Activated CD4-positive, alpha-beta T cell treated with anti-CD3 and anti-CD28 coated beads, Interleukin-2, Interleukin-4, amounts not matched to agents 100 ng/mL and 50 ng/mL, durations not matched to agents 16 hours and 8 hours (primary cell): Measurements from ENCODE around the gene METTL13.

ENCODE experiments used
- DNase-seq: peaks from one replicate; pipeline ENCODE4 v3.0.0-alpha.2; 2020; ENCODE audit warnings: low spot score

METTL13 gene

DNA sequence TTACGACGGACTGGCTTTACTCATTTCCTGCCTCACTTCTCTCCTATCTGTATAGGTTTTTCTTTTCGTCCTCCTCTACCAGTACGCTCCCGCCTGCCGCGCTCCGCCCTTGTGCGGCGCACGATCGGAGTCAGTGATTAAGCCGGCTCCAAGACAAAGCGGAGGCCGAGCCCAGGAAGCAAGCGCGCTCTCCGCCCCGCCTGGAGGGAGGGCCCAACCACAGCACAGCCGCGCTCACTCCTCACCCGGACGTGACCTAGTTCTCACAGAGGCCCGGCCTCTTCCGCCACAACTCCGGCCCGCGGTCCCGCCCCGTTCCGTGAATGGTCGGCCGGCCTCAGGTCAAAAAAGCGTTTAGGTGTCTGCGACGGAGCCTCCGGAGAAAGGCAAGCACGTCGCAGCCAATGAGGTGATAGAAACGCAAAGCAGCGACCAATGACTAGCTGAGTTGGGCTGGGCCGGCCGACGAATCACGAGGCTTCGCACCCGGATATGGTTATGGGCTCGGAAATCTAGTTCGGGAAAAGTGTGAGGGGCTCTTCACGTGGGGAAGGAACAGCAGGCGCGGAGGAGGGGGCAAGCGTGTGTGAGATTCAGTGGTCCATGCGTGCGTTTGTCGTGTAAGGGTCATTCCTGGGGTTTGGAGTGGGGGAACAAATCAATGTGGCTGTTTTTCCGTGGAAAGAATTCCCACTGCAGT is at the start of gene METTL13:
Gene METTL13, plus strand, starts transcription at position 485 of the 700 bp plus-strand sequence. CDS start 308 bp downstream, outside the sequence.
- DNase-seq: peak; percentile 99

GRCh38 chr1:171736196-171736595 is 45.3 kb upstream of the METTL13 start:
- DNase-seq: no peak

GRCh38 chr1:171738911-171739310 is 42.5 kb upstream of the METTL13 start:
- no peak for DNase-seq

DNA sequence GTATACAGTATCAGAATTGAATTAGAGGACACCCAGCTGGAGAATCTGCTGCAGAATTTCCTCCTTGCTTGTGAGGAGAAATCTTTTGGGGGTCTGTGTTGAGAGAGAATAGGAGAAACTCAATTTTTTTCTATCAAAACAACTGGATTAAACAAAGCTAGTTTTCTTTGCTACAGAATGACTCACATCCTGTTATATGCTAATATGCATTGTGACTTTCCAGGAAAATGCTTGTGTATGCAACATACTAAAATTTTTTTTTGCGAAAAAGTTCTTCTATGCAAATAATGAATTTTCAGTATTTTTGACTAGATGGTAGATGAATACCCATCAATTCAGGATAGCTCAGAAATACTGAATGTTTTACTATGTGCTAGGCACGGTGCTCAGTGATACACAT is 41.8 kb upstream of the METTL13 start:
- peak; percentile 26 for DNase-seq

- DNase-seq: no peak
Observed at GRCh38 chr1:171740356-171740863, 41.0 kb upstream of the METTL13 start.

DNA sequence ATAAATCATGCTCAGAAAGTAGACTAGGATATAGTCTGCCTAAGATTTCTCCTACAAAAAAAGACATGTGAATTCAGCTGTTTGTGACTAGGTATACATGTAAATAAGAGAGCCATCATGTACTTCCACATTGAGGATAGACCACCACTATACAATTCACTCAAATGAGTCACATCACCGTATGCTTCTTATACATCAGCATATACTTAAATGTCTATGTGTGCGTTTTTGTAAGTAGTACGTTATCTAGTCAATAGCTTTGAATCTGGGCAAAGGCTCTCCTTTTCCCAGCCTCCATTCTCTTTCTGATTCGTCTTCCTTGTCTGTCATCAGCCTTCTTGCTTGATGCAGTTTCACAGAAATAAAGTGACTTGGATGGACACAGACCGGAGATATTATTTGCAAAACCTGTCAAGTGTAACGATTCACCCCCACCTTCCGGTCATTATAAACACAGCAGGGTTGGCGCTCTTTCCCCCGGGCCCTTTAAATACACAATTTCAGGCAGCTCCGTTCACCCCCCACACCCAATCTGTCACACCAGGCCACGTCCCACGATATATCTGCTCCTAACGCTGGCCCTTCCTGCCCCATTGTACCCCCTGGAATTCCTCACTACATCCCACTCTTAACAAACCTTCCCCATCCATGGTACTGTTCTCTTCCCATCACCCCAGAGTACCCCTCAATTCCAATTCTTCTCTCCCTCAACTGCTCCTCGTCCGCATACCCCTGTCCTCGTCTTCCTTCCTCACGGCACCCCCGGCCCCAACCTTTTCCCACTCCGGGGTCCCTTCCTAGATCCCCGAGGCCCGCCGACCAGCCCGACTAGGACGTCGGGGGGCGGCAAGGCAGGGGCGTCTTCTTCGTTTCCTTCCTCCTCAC is 40.2 kb upstream of the METTL13 start:
- DNase-seq: peak; percentile 44

GRCh38 chr1:171741872-171742576 is 39.4 kb upstream of the METTL13 start, which contains the start of gene VAMP4:
TSS of gene VAMP4 (minus strand) at chr1:171742065. CDS start at chr1:171738414, 3,651 bp downstream.
- DNase-seq: peak; percentile 86

GRCh38 chr1:171742577-171742922 is 38.9 kb upstream of the METTL13 start:
- peak; percentile 16 for DNase-seq

DNA sequence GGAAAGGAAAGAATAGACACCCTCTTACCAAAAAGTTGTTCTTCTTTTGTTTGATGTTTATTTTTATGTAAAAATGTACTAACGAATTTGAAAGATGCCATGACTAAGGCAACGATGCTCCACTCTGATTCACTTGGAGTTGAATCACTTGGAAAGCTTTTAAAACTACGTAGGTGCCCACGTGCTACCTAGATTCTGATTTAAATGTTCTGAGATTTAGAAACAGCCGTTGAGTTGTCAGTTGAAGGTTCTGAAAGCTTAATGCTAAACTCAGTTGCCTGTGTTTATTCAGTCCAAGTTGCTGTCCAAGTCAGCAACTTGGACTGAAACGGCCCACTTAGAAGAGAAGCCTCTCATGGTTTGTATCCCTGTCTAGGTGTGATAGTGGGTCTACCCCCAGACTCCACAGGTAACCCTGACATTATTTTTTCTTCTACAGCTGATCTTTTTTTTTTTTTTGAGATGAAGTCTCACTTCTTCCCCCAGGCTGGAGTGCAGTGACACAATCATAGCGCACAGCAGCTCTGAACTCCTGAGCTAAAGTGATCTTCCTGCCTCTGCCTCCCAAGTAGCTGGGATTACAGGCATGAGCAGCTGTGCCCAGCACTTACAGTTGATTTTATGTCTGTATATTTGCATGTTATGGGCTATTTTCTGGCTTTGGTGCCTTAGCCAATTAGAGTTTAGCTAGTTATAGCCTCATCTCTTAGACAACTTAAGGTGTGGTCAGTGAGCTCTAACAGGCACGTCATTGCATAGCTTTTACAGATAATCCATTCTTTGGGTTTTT is 38.2 kb upstream of the METTL13 start:
- no peak for DNase-seq

- no peak for DNase-seq
Observed at GRCh38 chr1:171744986-171745385, 36.5 kb upstream of the METTL13 start.

GRCh38 chr1:171748651-171749050 is 32.8 kb upstream of the METTL13 start:
- no peak for DNase-seq

- peak; percentile 22 for DNase-seq
Observed at GRCh38 chr1:171751221-171751620, 30.2 kb upstream of the METTL13 start.

DNA sequence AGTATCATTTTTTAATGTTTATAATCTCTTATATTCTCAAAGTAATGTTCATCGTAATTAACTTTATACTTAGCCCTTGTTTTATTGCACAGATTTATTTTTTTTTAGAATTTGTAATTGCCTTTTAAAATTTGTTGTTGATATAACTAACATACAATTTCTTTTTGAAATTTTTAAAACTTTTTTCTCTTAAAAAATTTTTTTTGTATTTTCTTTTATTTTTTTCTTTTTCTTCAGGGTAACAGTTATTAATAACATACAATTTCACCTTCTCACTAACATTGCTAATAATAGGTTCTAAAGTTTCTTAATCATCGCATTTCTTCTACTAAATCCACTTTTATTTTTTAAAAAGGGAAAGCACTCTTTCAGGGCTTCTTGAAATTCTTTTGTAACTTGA is 28.3 kb upstream of the METTL13 start:
- DNase-seq: no peak

DNA sequence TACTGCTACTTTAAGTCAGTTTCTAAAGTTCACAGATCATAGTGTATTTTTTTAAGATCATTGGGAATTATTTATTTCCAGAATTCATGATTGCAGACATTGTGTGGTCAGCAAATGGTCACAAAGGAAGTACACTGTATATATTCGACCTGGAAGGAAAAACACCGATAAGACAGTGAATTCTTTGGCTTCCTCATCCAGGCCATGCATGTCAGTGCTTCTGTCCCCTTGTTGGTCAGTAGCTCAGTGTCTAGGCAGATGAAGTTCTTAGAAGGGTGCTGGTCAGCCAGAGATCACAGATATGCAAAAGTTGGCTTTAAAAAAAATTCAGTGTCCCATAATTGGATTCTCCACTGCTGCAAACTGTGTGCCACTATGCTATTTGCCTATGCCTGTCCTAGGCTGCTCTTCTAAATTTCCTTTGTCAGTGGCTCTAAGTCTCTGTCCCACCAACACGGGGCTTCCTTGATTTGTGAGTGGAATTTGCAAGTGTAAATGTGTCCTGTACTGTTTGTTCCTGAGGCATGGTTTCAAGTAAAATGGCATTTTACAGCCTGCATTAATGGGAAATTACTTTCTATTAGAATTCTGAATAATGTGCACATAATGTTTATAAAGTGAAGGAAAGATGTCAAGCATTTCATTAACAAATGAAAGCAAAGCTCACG is 27.6 kb upstream of the METTL13 start:
- no peak for DNase-seq

GRCh38 chr1:171754353-171754705 is 27.1 kb upstream of the METTL13 start:
- DNase-seq: no peak

DNA sequence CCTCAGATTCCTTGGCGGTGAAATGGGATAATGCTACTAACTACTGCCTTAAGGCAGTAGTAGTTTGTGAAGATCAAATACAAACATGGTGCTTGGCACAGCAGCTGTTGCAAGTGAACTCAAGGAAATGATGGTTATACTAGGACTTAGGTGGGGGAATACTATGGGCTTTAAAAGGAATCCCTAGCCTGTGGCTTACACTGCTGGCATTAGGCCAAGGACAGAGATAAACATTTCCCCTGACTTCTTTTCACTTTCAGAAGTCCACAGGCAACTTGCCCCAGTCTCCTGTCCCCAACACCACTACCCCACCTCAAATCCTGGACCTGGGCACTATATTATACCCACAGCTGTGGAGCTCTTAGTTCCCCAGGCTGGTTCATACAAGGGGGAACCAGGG is 26.5 kb upstream of the METTL13 start:
- DNase-seq: no peak

DNA sequence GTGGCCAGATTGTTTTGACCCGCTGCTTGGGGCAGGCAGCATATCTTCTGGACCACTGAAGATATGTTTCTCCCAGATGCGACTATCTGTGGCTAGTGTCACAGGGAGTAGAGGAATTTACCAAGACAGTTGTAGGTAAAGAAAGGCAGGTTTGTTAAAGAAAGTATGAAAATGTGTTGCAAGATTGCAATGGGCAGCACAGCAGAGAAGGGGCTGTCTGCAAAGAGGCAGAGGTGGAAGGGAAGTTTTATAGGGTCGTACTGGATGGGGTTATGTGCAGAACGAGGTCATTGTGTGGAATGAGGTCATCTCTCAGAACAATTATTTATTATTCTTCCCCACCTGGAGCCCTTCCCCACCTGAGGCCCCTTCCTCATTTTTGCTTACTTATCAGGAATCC is 24.6 kb upstream of the METTL13 start:
- DNase-seq: no peak

GRCh38 chr1:171758011-171758410 is 23.4 kb upstream of the METTL13 start:
- no peak for DNase-seq

GRCh38 chr1:171762143-171762563 is 19.3 kb upstream of the METTL13 start:
- DNase-seq: no peak

DNA sequence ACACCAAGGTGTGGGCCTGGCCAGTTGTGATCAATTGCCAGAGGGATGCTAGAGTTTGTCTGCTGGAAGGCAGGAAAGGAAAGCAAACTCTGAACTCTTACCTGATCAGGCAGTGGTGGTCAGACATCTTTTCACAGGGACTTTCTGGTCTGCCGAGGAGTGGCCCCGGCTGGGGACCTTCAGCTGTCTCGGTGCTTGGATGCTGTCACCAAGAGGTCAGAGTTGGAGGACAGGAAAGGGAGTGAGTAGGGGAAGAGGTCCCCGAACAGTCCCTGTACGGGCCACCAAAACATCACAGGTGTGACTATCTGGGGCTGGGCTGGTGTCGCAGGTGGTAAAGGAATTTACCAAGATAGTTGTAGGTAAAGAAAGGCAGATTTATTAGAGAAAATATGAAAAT is 17.7 kb upstream of the METTL13 start:
- DNase-seq: no peak

GRCh38 chr1:171769171-171769570 is 12.3 kb upstream of the METTL13 start:
- no peak for DNase-seq
